Gastroesophageal sphincter (tissue), 3 donors: Measurements from ENCODE around the gene RAB22A.

Source experiments
- CTCF ChIP-seq, 4 experiments: fragments of 200-600 bp in 2 of 4; fragments of 450-650 bp in 2 of 4; sonication (generic) in 1 of 4; IDR thresholded peaks; one replicate each; pipeline ENCODE4 v1.5.1; 2017 to 2019; ENCODE audit warnings: antibody characterized with exemption in 4 of 4, mild to moderate bottlenecking in 2 of 4, moderate library complexity in 2 of 4
- EP300 ChIP-seq: sonication (generic); formaldehyde crosslinking; IDR thresholded peaks from one replicate; pipeline ENCODE4 v1.6.1; 2017; ENCODE audit warnings: antibody characterized with exemption, mild to moderate bottlenecking
- POLR2A ChIP-seq, 2 donors: fragments of 450-650 bp; IDR thresholded peaks; one replicate each; pipeline ENCODE4 v1.6.1; 2017; ENCODE audit warnings: antibody characterized with exemption in 2 of 2, mild to moderate bottlenecking in 2 of 2, moderate library complexity in 1 of 2

- no peak for TF ChIP-seq CTCF (IDR thresholded peaks at IDR 0.05)
- no peak for TF ChIP-seq EP300
- TF ChIP-seq POLR2A (IDR thresholded peaks at IDR 0.05): no peak
These were observed 40.4 kb upstream of the RAB22A start for GRCh38 chr20:58268936-58269619.
